A549 (cell line): Measurements from ENCODE around the gene GPR78. TPM values are rescaled to one million over a fixed set of nuclear protein-coding genes. Genes with fewer than 3 reads are reported as not detected.

ENCODE experiments used
- ATAC-seq, 2 experiments: fragments of 200-7000 bp in 1 of 2; fragments of >200 bp in 1 of 2; cut with Nextera tagmentation in 1 of 2; cut with Tn5 transposase in 1 of 2; 3 replicates each; pipeline versions ENCODE4 v1.8.0 to v1.9.1; 2018 to 2020; ENCODE audit warnings: mild to moderate bottlenecking in 1 of 2, moderate library complexity in 1 of 2
- CTCF ChIA-PET: fragments of 300-600 bp; sonication (Branson Sonifier 250); formaldehyde crosslinking; extraction: SDS; loops from one replicate; lab custom pipeline; 2021; ENCODE audit warnings: antibody characterized with exemption, inconsistent platforms; lab: Yijun Ruan, JAX
- POLR2A ChIA-PET: fragments of 350-600 bp; formaldehyde crosslinking; extraction: SDS; loops from one replicate; lab custom pipeline; 2021; ENCODE audit warnings: antibody characterized with exemption, inconsistent platforms; lab: Yijun Ruan, JAX
- DNase-seq, 2 experiments: peaks; one replicate each; pipeline versions ENCODE4 v3.0.0 to v3.0.0-alpha.2; 2011 to 2016; ENCODE audit warnings: low read depth in 1 of 2, low spot score in 1 of 2
- FAIRE-seq: peaks from 2 replicates; lab custom pipeline; 2011; peaks lifted over from hg19 to GRCh38; lab: Jason Lieb, UNC
- H3K27ac ChIP-seq, 2 experiments: fragments of >200 bp; sonication (Bioruptor Twin); formaldehyde crosslinking; 3 replicates each; pipeline ENCODE4 v1.5.1; 2016 to 2017
- H3K4me1 ChIP-seq: fragments of >200 bp; sonication (Bioruptor Twin); formaldehyde crosslinking; 3 replicates; pipeline ENCODE4 v1.6.1; 2016
- H3K4me2 ChIP-seq: fragments of >200 bp; sonication (Bioruptor Twin); formaldehyde crosslinking; 3 replicates; pipeline ENCODE4 v1.6.1; 2016
- H3K4me3 ChIP-seq: fragments of >200 bp; sonication (Bioruptor Twin); formaldehyde crosslinking; 3 replicates; pipeline ENCODE4 v1.5.1; 2016
- H3K9me3 ChIP-seq: fragments of >200 bp; sonication (Bioruptor Twin); formaldehyde crosslinking; 3 replicates; pipeline ENCODE4 v1.6.1; 2016
- BCL3 ChIP-seq: fragments of >200 bp; sonication (Bioruptor Twin); formaldehyde crosslinking; IDR thresholded peaks from 3 replicates; pipeline ENCODE4 v1.6.1; 2016
- CBX2 ChIP-seq: fragments of 200-600 bp; sonication (generic); IDR thresholded peaks from 2 replicates; pipeline ENCODE4 v1.6.1; 2016; ENCODE audit warnings: low read depth, mild to moderate bottlenecking, borderline replicate concordance
- CHD4 ChIP-seq: fragments of 200-600 bp; sonication (generic); IDR thresholded peaks from 2 replicates; pipeline ENCODE4 v1.6.1; 2016; ENCODE audit warnings: antibody characterized with exemption, mild to moderate bottlenecking, borderline replicate concordance
- EP300 ChIP-seq, 2 experiments: fragments of >200 bp; sonication (Bioruptor Twin); formaldehyde crosslinking; IDR thresholded peaks; 2 replicates in 1 of 2; 3 replicates in 1 of 2; pipeline ENCODE4 v1.6.1; 2016 to 2017
- FOSB ChIP-seq: fragments of 250-450 bp; sonication (Bioruptor Pico); IDR thresholded peaks from 2 replicates; pipeline ENCODE4 v1.5.0; 2020; ENCODE audit warnings: mild to moderate bottlenecking, moderate library complexity
- FOSL2 ChIP-seq, 2 experiments: fragments of 450-650 bp in 1 of 2; fragments of >200 bp in 1 of 2; sonication (Bioruptor Twin) in 1 of 2; formaldehyde crosslinking; IDR thresholded peaks; 2 replicates each; pipeline versions ENCODE4 v1.5.0 to v1.6.1; 2016 to 2020; ENCODE audit warnings: mild to moderate bottlenecking in 1 of 2, moderate library complexity in 1 of 2
- GATA3 ChIP-seq: IDR thresholded peaks from 2 replicates; pipeline ENCODE4 v1.6.1; 2012; ENCODE audit warnings: borderline replicate concordance
- HDAC2 ChIP-seq: fragments of 200-600 bp; sonication (generic); IDR thresholded peaks from 2 replicates; pipeline ENCODE4 v1.6.1; 2016
- HOXA7 ChIP-seq: fragments of 250-450 bp; sonication (Bioruptor Pico); IDR thresholded peaks from 2 replicates; pipeline ENCODE4 v1.5.0; 2020; ENCODE audit warnings: mild to moderate bottlenecking, moderate library complexity
- JUN ChIP-seq, 2 experiments: fragments of >200 bp; sonication (Bioruptor Twin); formaldehyde crosslinking; IDR thresholded peaks; 2 replicates in 1 of 2; 3 replicates in 1 of 2; pipeline ENCODE4 v1.6.1; 2016 to 2017
- KDM1A ChIP-seq: fragments of 200-600 bp; sonication (generic); IDR thresholded peaks from 2 replicates; pipeline ENCODE4 v1.6.1; 2016; ENCODE audit warnings: low read depth, mild to moderate bottlenecking
- KDM5A ChIP-seq: fragments of 200-600 bp; sonication (generic); IDR thresholded peaks from 2 replicates; pipeline ENCODE4 v1.6.1; 2016; ENCODE audit warnings: antibody characterized with exemption, mild to moderate bottlenecking
- NR3C1 ChIP-seq: fragments of >200 bp; sonication (Bioruptor Twin); formaldehyde crosslinking; IDR thresholded peaks from 3 replicates; pipeline ENCODE4 v1.6.1; 2017
- POLR2AphosphoS2 ChIP-seq: conservative IDR thresholded peaks from 2 replicates; pipeline ENCODE4 v1.6.1; 2012; ENCODE audit warnings: low read length, improper control_type of control experiment, inconsistent platforms
- RFX5 ChIP-seq: fragments of 450-650 bp; IDR thresholded peaks from 2 replicates; pipeline ENCODE4 v1.7.1; 2014; ENCODE audit warnings: antibody characterized with exemption, mild to moderate bottlenecking, moderate library complexity
- TP53 ChIP-seq: fragments of 250-450 bp; sonication (Bioruptor Pico); IDR thresholded peaks from 2 replicates; pipeline ENCODE4 v1.5.0; 2021; ENCODE audit warnings: mild to moderate bottlenecking, moderate library complexity
- ZC3H11A ChIP-seq: fragments of 450-650 bp; IDR thresholded peaks from 2 replicates; pipeline ENCODE4 v1.6.1; 2014; ENCODE audit warnings: antibody characterized with exemption, mild to moderate bottlenecking
- ZFP36 ChIP-seq: fragments of 450-650 bp; IDR thresholded peaks from 2 replicates; pipeline ENCODE4 v1.6.1; 2014; ENCODE audit warnings: borderline replicate concordance; ENCODE audit not compliant: partially characterized antibody
- ZSCAN20 ChIP-seq: fragments of 250-450 bp; sonication (Bioruptor Pico); IDR thresholded peaks from 2 replicates; pipeline ENCODE4 v1.8.0; 2022; ENCODE audit warnings: mild to moderate bottlenecking, moderate library complexity
- WGBS: methylation state at CpG from one replicate; pipeline ENCODE4 v1.1.6; 2017; ENCODE audit errors: missing lambda C conversion rate; 5-methylcytosine and 5-hydroxymethylcytosine counted together
- polyA plus RNA-seq, 4 experiments: library from polyadenylated mRNA; depleted of rRNA in 3 of 4; stranded (reverse); fragments of >200 nt; fragmentation: RNase III in 1 of 4; extraction: RNeasy Plus Mini Kit Qiagen cat#74134 plus additional on column Dnase treatment in 1 of 4; gene quantifications; 2 replicates in 3 of 4; 3 replicates in 1 of 4; pipeline ENCODE4 v1.2.3, GENCODE V29; 2011 to 2017
- TF ChIP-seq, protein P1 (sequence below): fragments of 150-350 bp; IDR thresholded peaks from 2 replicates; pipeline ENCODE4 v1.6.1; 2014; ENCODE audit warnings: low read depth, mild to moderate bottlenecking, low read length
- TF ChIP-seq, protein P2 (sequence below): IDR thresholded peaks from 2 replicates; pipeline ENCODE4 v1.6.1; 2012

GPR78 gene
- polyA plus RNA-seq, 2 of the 4 experiments (the other 2 are of a cell fraction): 0.09 TPM; not detected in 1

- POLR2A ChIA-PET: no interaction called here
- CTCF ChIA-PET: interaction anchor here (1.2 to 1.5 kb wide), 4 partner anchors 8 to 309 kb away, joined by 3 to 5 read pairs (median 4); no protein-coding TSS in a partner anchor
Observed at GRCh38 chr4:8610858-8611616, 30.8 kb downstream of the GPR78 start.

DNA sequence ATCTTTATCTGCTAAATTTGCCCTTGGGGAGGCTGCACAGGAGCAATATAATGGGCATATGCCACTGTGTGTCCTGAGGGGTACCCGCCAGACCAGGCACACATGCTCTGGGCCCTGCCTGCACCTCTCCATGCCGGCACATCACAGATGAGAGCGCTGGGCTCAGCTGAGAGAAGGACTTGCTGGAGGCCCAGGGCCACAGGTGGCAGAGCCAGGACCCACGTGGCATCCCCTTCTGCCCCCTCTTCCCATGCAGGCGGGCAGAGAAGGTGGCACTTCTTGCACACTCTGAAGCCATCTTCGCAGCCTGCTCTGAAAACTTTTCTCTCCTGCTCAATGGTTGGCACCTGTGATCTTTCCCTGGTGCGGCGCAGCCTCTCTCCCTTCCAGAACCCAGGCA is 32.5 kb downstream of the GPR78 start:
- no peaks in the 10 kb centered on the region for H3K9me3 ChIP-seq
- ChIA-PET POLR2A (no interaction called here), CTCF (interaction anchor here (2.0 kb wide), 1 partner anchor 305 kb away, joined by 10 read pairs; no protein-coding TSS in a partner anchor)
- no peak overlapping the region for H3K4me3 ChIP-seq
- ATAC-seq (no peak), DNase-seq (no peak), FAIRE-seq (no peak)
- no peak overlapping the region for H3K27ac ChIP-seq
- H3K4me2 ChIP-seq: no peak overlapping the region
- WGBS: 69% methylated on average over 7 of the region's 8 CpGs
- TF ChIP-seq ZC3H11A (no peak), HOXA7 (CRISPR knock-in tag) (no peak), HDAC2 (no peak), JUN (IDR thresholded peaks at IDR 0.05) (no peak), KDM1A (no peak), ZFP36 (no peak), RFX5 (no peak), FOSB (no peak), POLR2AphosphoS2 (no peak), CBX2 (no peak), NR3C1 (no peak), GATA3 (no peak)
- TF ChIP-seq, protein P1, sequence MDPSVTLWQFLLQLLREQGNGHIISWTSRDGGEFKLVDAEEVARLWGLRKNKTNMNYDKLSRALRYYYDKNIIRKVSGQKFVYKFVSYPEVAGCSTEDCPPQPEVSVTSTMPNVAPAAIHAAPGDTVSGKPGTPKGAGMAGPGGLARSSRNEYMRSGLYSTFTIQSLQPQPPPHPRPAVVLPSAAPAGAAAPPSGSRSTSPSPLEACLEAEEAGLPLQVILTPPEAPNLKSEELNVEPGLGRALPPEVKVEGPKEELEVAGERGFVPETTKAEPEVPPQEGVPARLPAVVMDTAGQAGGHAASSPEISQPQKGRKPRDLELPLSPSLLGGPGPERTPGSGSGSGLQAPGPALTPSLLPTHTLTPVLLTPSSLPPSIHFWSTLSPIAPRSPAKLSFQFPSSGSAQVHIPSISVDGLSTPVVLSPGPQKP: no peak
- H3K4me1 ChIP-seq: no peaks in the 10 kb centered on the region

More at GRCh38 chr4:8610858-8611616, 30.8 kb downstream of the GPR78 start:
- TF ChIP-seq NR3C1 (no peak), HDAC2 (no peak), ZSCAN20 (no peak), CHD4 (no peak), KDM5A (no peak), TP53 (CRISPR knock-in tag) (no peak), FOSL2 (IDR thresholded peaks at IDR 0.05) (no peak), FOSL2 (CRISPR knock-in tag; IDR thresholded peaks at IDR 0.05) (no peak), JUN (IDR thresholded peaks at IDR 0.05) (no peak), EP300 (IDR thresholded peaks at IDR 0.05) (no peak), BCL3 (no peak)
- TF ChIP-seq, protein P2, sequence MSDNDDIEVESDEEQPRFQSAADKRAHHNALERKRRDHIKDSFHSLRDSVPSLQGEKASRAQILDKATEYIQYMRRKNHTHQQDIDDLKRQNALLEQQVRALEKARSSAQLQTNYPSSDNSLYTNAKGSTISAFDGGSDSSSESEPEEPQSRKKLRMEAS: no peak
- ATAC-seq (no peak), FAIRE-seq (no peak), DNase-seq (no peak)
- Histone ChIP-seq H3K4me3 (no peak overlapping the region), H3K27ac (no peak overlapping the region), H3K4me1 (no peaks in the 10 kb centered on the region), H3K4me2 (no peak overlapping the region), H3K9me3 (no peaks in the 10 kb centered on the region)
- 61% methylated on average over 7 of the region's 8 CpGs for WGBS
